GM19328 (cell line): ENCODE measurements around the gene CGNL1.
A peak's percentile ranks its signal among the peaks of the same experiment; 100 is the strongest.

Experiments
- ATAC-seq: cut with Tn5 transposase; IDR thresholded peaks from one replicate; pipeline ENCODE4 v1.9.1; 2021; ENCODE audit warnings: mild to moderate bottlenecking, moderate library complexity; ENCODE audit not compliant: unreplicated experiment

Gene CGNL1

DNA sequence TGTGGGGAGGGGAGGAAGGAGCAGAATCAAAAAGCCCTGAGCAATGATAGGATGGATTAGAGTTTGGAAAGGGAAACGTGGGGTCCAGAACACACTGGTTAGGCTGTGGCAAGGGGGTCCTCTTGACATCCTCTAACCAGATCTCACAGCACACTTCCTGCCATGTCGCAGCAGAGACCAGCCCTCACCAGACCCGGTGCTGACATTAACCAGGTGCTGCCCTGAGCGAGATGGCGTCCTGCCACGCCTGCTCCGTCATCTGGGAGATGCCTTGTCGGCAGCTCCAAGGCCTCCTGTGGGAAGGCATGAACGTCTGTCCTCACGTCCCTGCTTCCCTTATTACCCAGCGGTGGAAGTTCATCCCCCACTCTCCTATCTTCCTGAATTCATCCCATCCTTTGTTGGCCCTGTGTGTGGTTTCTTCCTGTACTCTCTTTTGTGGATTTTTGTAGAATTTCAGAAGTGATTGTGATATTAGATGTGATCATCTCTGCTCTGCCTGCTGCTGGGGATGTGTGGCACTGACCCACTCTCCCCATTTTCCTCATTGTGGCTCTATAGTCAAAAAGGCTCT, 186.0 kb downstream of the CGNL1 start:
- no peak for ATAC-seq

DNA sequence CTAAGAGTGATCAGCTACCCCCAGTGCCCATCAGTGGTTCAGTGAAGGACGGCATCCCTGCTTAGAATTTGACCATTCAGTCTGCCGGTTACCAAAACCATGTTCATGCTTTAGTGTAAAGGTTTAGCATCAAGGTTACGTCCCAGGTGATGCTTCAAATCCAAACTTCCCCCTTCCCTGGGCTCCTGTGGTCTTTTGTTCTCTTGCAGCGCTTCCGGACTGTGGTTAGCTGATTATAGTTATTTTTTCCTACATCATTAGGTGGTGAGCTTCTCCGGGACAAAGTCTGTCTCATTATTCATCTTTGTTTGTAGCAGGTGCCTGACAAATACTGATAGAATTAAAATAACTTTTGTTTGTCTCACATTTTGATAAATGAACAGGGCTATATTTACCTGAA, 187.1 kb downstream of the CGNL1 start:
- ATAC-seq = no peak

GRCh38 chr15:57565311-57565710, 189.0 kb downstream of the CGNL1 start:
- no peak for ATAC-seq

DNA sequence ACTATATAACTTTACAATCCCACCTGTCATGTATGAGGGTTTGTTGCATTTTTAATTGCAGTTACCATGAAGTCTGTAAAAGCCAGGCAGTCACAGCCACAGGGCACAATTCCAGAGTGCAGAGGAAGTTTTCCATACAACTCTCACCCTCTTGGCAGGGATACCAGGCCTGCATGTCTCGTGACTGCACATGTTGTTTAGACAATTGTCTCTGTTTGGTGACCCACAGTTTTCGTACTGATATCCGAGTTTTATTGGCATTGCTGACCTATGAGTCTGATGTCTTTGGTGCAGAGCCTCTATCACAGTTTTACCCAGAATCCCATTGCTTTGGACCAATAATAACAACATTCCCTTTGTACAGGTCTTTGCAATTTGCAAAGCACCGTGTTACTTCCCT, 190.5 kb downstream of the CGNL1 start:
- ATAC-seq = no peak

DNA sequence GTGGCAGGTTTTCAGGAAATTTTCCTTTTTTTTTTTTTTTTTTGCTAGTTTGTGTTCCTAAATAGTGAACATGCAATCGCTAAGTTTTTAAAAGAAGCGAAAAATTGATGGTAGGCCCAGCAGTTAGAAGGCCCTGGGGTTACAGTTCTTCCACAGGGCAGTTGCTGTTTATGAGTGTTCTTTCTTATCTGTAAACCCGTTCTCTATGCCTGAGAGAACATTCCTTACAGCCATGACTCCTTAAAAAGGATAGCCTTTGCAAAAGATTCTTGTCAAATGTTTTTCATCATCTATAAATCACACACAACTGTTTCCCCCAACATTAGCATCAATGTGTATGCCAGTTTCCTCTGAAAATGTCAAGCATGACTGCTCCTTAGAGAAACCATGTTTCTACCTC, 191.6 kb downstream of the CGNL1 start:
- ATAC-seq = no peak

GRCh38 chr15:57568299-57568698, 192.0 kb downstream of the CGNL1 start:
- no peak for ATAC-seq

- no peak for ATAC-seq
Observed at GRCh38 chr15:57570340-57570739, 194.0 kb downstream of the CGNL1 start.

DNA sequence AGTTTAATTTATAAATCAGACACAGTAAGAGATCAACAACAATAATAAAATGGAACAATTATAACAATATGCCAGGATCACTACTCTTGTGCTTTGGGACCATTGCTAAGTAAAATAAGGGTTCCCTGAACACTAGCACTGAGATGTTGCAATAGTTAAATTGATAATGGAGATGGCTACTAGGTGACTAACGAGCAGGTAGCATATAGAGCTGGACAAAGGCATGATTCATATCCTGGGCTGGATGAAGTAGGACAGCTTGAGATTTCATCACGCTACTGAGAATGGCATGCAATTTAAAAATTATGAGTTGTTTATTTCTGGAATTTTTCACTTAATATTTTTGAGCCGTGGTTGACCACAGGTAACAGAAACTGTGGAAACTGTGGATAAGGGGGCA, 194.7 kb downstream of the CGNL1 start:
- no peak for ATAC-seq

GRCh38 chr15:57571725-57572124, 195.4 kb downstream of the CGNL1 start:
- ATAC-seq = no peak

- ATAC-seq = no peak
Observed at GRCh38 chr15:57572468-57572867, 196.2 kb downstream of the CGNL1 start.

DNA sequence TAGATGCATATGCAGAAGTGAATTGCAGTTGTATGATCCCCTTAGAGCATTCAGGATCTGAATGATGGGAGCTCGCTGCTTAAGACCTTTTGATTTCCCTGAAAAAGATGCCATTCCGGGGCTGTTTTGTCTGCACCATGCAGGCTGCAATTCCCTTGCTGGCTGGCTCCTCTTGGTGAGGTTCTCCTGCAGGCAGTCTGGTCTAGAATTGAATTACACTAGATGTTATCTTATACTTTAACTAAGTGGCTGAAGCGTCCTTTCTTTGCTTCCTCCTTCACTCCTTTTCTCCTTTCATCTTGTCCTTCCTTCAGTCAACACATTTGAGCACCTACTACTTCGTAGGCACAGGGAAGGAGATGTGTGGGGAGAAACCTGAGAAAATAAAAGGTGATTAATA, 196.8 kb downstream of the CGNL1 start:
- no peak for ATAC-seq

GRCh38 chr15:57575363-57575762, 199.1 kb downstream of the CGNL1 start:
- no peak for ATAC-seq

DNA sequence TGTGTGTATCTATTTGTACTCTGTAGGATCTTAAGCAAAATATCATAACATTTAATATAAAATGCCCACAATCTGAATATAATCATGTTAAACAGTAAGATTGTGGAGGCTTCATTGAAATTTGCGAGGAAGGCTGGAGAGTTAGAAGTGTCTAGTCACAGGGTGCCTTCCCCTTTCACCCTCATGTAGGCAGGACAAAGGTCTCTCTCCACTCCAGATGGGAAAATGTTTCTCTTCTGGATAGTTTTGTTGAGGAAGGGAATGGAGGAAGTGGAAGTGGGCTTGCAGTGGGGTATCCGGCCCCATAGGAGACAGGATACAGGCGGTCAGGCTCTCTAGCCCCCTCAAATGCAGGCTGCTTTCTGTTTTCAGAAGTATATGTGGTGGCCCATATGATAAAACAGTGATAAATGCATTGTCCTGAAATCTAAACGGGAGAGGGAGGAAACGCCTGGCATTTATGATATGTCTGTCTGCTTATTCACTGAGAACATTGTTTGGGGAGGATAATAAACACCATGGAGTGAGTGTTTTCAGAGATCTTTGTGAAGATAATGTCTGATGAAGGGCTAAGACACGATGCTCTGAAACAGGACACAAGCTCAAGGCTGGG, 202.1 kb downstream of the CGNL1 start:
- no peak for ATAC-seq

- ATAC-seq = no peak
Observed at GRCh38 chr15:57580428-57580827, 204.1 kb downstream of the CGNL1 start.

GRCh38 chr15:57580866-57581265, 204.6 kb downstream of the CGNL1 start:
- no peak for ATAC-seq

- no peak for ATAC-seq
Observed at GRCh38 chr15:57582090-57582489, 205.8 kb downstream of the CGNL1 start.

GRCh38 chr15:57583282-57583681, 207.0 kb downstream of the CGNL1 start:
- no peak for ATAC-seq

DNA sequence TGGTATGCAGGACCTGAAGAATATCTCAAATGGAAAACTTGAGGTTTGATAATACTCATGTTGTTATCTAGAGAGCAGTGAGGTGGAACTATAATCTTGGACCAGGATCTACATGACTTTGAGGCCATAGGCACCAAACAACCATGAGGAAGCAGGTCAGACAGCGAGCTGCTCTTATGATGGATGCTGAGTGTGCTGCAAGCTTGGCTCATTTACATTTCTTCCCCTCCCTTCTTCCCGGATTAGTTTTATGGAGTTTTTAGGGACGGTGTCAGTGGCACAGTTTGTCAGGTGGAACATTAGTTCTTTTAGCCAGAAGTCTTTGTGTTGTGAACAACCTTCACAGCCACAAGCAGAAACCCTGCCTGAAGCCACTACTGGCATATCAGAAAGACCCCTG, 207.4 kb downstream of the CGNL1 start:
- ATAC-seq = no peak

- peak; percentile 53 for ATAC-seq
Observed at GRCh38 chr15:57586661-57587424, 210.5 kb downstream of the CGNL1 start.

GRCh38 chr15:57589281-57589680, 213.0 kb downstream of the CGNL1 start:
- no peak for ATAC-seq

- ATAC-seq = no peak
Observed at GRCh38 chr15:57589754-57590153, 213.4 kb downstream of the CGNL1 start.

DNA sequence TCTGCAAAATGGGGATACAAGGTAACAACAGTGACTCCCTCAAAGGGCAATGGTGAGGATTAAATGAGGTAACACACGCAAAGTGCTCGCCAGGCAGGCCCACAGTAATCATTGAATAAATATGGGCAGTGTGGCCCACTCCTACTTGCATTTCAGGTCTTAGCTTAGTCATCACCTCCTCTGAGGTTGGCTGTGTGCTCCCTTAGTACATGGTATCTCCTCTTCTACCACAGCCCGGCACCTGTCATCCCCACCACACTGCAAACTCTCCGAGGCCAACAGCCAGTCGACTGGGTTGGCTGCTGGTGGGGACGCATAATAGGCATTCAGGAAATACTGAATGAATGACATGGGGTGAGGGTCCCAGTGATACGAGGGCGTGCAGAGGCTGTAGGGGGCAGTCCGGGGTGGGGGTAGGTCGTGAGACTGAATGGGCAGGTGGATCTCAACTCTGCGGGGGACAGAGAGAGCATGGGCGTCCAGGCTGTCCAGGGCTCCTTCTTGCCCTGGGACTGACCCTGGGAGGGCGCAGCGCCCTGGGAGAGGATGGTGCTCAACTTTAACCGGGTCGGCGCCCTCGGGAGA, 215.0 kb downstream of the CGNL1 start:
- no peak for ATAC-seq
